GM19467 (cell line): ENCODE measurements around the gene COX8A.
"Not testable (repeated sequence)": the region's sequence is repeated elsewhere in the genome, so short reads cannot be mapped to it uniquely, and the experiment has no call there.

Source experiments
- ATAC-seq: cut with Tn5 transposase; IDR thresholded peaks from one replicate; pipeline ENCODE4 v1.9.1; 2021; ENCODE audit warnings: mild to moderate bottlenecking, moderate library complexity; ENCODE audit not compliant: unreplicated experiment

COX8A gene

GRCh38 chr11:63974259-63975143 lies at the start of gene COX8A:
Gene COX8A (plus strand): TSS chr11:63974620. CDS start chr11:63974681, 61 bp downstream.
- peak; percentile 97 for ATAC-seq

- no peak for ATAC-seq
Measured at GRCh38 chr11:63929616-63930015, 44.8 kb upstream of the COX8A start.

DNA sequence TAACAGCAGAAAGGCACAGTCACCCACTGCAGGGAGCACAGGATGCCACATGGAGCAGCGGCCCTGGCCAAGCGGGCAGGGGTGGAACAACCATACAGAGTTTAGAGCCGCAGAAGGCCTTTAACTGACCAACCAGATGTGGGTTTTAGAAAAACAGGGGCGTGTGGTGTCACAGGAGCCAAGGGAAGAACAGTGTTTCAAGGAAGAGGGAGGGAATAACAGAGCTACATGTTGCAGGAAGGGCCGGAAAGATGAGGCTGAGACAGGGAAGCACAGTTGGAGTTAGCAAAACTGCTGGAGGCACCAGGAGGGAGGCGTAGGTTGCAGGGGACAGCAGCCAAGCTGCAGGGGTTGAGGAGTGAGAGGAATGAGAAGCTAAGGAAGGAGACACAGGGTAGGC lies 43.4 kb upstream of the COX8A start:
- ATAC-seq: no peak

- ATAC-seq: no peak
Measured at GRCh38 chr11:63931876-63932275, 42.5 kb upstream of the COX8A start.

GRCh38 chr11:63933459-63933858 lies 41.0 kb upstream of the COX8A start:
- no peak for ATAC-seq

DNA sequence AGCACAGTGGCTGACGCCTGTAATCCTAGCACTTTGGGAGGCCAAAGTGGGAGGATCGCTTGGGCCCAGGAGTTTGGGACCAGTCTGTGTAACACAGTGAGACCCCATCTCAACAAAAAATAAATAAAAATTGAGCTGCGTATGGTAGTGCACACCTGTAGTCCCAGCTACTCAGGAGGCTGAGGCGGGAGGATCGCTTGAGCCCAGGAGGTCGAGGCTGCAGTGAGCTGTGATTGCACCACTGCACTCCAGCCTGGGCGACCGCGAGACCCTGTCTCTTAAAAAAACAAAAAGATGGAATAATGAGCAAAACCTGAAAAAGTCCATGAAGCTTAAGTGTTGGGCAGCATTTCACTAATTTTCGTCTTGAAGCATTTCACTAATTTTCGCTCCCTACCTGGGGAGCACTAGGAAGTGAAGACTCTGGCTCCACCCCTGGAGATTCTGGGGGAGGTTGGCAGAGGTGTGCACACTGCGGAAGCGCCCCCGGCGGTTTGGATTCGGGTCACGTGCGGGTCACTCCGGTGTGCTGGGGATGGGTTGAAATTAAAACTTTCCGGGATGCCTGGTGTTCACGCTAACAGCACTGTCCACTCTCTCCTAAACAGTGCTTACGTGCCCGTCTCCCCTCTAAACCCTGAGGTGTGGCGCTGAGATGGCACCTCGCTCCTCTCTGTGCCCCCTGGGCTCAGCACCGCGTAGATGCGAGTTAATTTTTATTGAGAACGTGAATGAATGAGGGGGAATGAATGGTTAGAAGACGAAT lies 36.5 kb upstream of the COX8A start:
- peak; percentile 22 for ATAC-seq

DNA sequence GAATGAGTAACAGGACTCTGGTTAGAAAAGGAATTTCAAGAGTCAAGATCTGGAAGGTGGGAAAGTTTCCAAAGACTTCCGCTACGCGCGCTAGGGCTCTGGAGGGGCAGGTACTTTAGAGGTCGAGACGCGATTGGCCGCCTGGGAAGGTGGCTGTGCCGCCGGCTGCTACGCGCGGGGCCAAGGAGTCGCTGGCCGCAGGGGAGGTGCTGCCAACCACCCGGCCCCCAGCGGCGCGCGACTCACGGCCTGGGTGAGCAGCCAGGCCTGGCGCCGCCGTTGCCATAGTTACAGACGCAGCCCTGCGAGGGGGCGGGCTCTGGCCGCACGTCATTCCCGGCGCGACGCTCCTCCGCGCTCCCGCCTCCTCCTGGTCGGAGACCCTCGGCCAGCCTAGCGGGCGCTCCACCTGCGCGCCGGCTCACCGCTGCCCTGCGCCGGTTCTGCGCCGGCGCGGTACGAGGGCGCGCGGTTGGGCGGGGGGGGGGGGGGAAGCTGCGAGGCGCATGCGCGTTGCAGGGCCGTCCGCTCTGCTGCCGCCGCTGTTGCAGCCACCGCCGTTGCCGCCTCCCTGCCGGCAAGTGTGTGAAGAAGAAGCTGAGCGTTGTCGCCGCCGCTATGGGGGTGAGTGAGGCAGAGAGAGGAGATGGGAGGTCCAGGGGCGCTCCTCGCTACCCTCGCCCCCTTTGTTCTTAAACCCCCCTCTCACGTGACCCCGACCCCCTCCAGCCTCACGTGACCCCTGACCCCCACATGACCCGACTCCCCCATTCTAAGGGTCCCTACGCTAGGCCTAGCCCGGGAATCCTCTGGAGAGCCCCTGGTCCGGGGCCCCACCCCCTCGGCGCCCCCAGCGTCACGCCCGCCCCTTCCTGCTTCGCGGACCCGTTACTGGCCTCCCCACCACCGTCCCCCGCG lies 35.7 kb upstream of the COX8A start, which contains the start of gene NAA40:
NAA40 (plus strand) TSS at position 524 of the 918 bp plus-strand sequence; CDS start at position 619, 95 bp downstream.
- peak; percentile 86 for ATAC-seq

DNA sequence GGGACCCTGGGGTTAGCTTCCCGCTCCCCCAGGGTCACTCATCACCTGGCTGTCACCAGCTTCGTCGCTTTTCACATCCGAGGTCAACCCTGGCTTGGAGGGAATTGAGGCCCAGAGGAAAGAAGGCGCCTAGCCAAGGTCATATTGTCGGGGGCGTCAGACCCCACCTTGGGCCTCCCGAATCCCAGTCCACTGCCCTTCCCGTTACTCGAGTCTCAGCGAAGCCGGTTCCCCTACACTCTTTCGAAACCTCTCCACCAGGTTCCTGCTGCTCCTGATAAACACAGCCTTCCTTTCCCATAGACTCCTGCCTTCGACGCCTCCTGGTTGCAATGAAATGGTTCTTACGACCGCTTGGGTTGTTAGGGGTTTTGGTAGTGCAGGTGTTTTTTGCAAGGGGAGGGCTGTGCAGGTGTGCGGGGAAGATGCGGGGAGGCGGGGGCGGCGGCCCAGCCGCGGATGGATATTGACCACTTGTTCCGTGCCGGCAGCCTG lies 35.0 kb upstream of the COX8A start:
- no peak for ATAC-seq

DNA sequence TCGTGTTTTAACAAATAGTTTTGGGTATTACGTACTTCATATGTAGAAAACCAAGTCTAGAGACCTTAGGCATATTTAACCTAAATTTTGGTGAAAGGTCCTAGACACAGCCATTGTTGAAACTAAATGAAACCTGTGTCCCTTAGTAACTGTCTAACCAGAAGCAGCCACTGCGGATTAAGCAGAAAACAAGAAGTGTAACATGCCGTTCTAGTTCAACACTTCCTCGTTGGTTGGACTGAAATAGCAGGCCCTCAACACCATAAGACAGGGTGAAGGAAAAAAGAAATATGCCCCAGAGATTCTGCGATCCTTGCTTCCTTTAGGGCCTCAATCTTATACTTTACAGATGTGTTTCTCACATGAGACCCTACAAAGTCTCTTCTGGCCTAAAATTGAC lies 33.6 kb upstream of the COX8A start:
- ATAC-seq: no peak

- no peak for ATAC-seq
Measured at GRCh38 chr11:63941901-63942300, 32.5 kb upstream of the COX8A start.

- ATAC-seq: no peak
Measured at GRCh38 chr11:63942803-63943202, 31.6 kb upstream of the COX8A start.

DNA sequence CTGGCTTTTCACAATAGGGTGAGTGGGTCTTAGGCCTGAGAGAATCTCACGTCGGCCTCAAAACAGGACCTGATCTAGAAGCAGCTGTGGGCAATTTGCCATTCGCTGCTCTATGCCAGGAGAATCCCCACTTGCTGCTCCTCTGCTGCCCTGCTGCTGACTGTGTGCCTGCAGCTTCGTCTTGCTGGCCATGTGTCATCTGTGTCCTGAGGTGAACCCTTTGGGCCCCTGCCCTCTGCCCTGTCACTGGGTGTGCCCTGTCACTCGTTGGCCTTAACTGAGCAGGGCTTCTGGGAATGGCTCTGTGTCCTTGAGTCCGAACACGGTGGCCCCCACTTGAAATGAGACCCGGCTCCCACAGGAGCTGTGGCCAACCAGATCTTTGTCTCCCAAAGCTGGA lies 29.4 kb upstream of the COX8A start:
- no peak for ATAC-seq

DNA sequence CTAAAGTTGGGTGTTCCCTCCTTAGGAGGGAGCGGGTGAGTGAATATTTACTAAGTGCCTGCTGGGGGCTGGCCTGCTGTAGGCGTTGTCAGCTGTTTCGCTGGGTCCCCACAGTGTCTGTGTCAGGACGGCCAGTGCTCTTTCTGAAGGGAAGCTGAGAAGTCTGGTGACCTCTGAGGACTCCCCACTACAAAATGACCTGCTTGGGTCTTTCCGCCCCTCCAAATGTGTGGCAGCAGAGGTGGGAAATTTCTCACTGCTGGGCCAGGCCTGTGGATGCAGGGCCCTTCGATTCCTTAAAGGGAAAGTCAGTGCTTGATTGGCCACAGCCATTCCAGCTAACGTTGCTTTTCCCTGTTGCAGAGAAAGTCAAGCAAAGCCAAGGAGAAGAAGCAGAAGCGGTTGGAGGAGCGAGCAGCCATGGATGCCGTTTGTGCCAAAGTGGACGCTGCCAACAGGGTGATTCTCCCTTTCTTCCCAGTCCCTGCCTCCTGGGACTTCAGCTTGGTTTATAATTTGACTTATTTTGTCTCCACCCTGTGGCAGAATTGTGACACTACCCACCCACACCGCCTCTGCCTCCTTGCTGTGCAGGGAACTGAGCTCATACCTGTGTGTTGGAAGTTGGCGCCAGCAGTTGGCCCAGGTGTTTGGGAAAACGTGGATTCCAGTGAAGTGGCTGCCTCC lies 28.8 kb upstream of the COX8A start:
- no peak for ATAC-seq

DNA sequence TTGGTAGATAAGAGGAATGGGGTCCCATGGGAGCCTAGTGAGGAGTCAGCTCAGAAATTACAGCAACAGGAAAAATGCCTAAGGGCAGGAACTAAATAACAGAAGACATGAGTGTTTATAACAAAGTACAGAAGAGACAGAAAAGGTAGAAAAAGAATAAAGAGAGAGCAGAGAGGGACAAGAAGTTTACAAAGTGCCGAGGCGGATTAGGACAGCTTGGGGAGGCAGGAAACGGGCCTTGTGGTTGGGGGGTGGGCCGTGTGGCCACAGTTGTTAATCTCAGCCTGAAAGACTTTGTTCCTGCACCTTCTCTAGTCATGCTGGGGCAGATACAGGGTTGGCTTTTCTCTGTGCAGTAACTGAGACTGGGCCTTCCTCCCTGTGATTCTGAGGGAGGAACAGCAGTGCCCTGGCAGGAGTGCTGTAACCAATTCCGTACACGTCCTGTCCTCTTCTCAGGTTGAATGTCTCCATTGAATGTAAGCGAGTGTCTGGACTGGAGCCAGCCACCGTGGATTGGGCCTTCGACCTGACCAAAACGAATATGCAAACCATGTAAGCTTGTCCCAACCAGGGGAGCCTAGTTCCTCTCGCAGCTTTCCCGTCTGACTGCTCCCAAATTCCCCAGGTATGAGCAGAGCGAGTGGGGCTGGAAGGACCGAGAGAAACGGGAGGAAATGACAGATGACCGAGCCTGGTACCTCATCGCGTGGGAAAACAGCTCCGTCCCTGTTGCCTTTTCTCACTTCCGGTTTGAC lies 22.5 kb upstream of the COX8A start:
- ATAC-seq: no peak

- no peak for ATAC-seq
Measured at GRCh38 chr11:63952570-63952969, 21.9 kb upstream of the COX8A start.

DNA sequence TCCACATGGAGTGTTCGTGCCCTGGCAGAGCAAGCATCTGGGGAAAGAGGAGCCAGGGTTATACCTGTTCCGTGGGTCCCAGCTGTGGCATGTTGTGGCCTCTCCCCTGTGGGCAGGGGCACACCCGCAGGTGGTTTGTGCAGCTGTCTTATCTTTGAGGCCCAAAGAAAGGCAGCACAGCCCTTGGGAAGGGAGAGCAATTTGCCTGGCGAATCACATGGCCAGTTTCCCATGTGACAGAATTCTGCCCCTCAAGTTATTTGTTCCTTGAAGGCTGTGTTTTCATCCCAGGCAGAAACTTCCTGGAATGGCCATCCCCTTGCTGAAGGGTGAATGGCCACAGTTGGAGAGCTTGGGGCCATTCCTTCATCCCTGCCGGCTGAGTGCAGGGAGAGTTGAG lies 16.4 kb upstream of the COX8A start:
- ATAC-seq: no peak

- ATAC-seq: no peak
Measured at GRCh38 chr11:63961608-63962412, 12.6 kb upstream of the COX8A start.

GRCh38 chr11:63963895-63964294 lies 10.5 kb upstream of the COX8A start:
- ATAC-seq: not testable (repeated sequence)

DNA sequence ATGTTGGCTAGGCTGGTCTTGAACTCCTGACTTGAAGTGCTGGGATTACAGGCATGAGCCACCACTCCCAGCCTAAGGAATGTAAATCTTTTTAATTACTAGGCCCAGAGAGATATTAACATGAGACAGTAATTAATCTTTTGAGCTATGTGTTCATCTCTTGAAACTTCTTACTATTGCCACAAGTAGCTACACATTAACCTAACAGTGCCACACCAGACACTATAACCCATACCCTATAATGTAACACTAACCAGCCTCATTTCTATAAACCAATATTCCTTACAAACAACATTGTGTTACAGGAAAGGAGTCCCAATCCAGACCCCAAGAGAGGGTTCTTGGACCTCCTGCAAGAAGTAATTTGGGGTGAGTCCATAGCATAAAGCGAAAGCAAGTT lies 8.0 kb upstream of the COX8A start:
- ATAC-seq: no peak
